LoVo (cell line): ENCODE data around the gene EEFSEC.

ENCODE experiments used
- DNase-seq: peaks from one replicate; pipeline ENCODE4 v3.0.0-alpha.2; 2016; ENCODE audit warnings: low spot score

The EEFSEC gene

GRCh38 chr3:128395046-128395445 lies 241.8 kb downstream of the EEFSEC start:
- DNase-seq: no peak

GRCh38 chr3:128395500-128396162 lies 242.3 kb downstream of the EEFSEC start:
- DNase-seq: no peak

GRCh38 chr3:128397484-128397883 lies 244.2 kb downstream of the EEFSEC start:
- no peak for DNase-seq

GRCh38 chr3:128398586-128398985 lies 245.3 kb downstream of the EEFSEC start:
- DNase-seq: no peak

GRCh38 chr3:128399221-128399915 lies 246.1 kb downstream of the EEFSEC start:
- DNase-seq: no peak

- DNase-seq: no peak
Measured at GRCh38 chr3:128400671-128401070, 247.4 kb downstream of the EEFSEC start.

GRCh38 chr3:128402319-128402718 lies 249.0 kb downstream of the EEFSEC start:
- DNase-seq: no peak

GRCh38 chr3:128402998-128403397 lies 249.7 kb downstream of the EEFSEC start:
- no peak for DNase-seq

GRCh38 chr3:128404276-128405068 lies 251.2 kb downstream of the EEFSEC start:
- DNase-seq: no peak

- no peak for DNase-seq
Measured at GRCh38 chr3:128405554-128406277, 252.4 kb downstream of the EEFSEC start.

- DNase-seq: no peak
Measured at GRCh38 chr3:128407247-128407646, 254.0 kb downstream of the EEFSEC start.

GRCh38 chr3:128408012-128408692 lies 254.9 kb downstream of the EEFSEC start:
- no peak for DNase-seq

GRCh38 chr3:128408693-128409623 lies 255.7 kb downstream of the EEFSEC start:
- DNase-seq: no peak

- DNase-seq: no peak
Measured at GRCh38 chr3:128409624-128410581, 256.6 kb downstream of the EEFSEC start.

GRCh38 chr3:128410669-128411573 lies 257.6 kb downstream of the EEFSEC start:
- no peak for DNase-seq

GRCh38 chr3:128411574-128412064 lies 258.3 kb downstream of the EEFSEC start:
- no peak for DNase-seq

GRCh38 chr3:128412180-128413002 lies 259.1 kb downstream of the EEFSEC start:
- DNase-seq: no peak
